Measurements from ENCODE around the gene HNRNPC.
"Not testable (repeated sequence)": the region's sequence is repeated elsewhere in the genome, so short reads cannot be mapped to it uniquely, and the experiment has no call there.

The HNRNPC gene

DNA sequence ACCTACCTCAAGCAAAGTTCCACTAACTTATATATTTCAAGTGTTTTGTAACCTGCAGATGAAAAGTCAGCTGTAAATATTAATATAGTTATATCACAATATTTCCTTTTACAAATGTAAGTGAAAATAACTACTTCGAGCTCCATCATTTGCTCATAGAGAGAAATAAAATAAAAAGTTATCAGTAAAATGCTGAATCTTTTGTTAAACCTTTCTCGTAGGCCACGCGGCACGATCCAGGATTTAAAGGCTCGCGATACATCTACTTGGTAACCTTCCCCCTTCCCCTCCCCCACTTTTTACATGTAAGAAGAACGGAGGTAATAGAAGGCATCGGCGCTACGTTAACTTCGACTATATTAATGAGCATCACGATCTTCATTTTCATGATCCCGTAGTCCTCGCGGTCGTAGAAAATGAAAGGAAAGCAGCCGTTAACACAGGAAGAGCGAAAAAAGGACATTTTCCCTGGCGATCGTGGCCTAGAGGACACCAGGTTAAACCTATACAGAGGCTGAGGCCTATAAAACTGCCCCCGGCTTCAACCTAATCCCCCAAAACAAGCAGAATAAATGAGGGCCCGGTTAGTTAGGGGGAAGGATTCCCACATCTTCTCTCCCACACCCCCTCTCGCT, 508 bp downstream of the HNRNPC start:
- DNase-seq, result peak; percentile 69

DNA sequence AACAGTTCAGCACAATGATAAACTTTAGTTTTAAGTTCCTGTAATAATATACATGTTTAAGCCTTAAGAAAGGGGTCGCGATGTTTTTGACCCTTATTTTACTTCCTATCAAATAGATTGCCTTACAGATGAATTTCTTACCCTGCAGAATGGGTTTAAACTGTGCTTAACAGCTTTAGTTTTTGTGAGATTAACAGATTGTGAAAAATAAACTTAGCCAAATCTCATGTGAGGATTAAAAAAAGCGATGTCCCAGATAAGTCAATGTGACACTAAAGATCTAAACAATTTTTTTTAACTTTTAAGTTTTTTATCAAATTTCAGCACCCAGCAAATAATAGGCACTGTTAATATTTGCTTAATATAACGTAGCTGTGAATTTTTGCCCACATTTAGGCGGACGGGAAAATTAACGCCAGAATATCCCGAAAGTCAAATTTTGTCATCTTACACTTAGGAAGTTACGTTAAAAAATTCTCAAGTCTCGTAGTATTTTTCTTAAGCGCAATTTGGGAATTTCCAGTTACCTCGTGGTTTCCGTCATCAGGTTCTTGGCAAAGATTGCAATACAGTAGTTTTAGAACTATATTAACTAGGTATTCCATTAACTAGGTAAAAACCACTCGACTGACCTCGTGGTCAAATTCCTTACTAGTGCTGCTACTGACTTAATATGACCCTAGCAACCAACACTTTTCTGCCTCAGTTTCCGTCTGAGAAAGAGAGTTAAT, 1.2 kb downstream of the HNRNPC start:
- peak; percentile 92 for DNase-seq

DNA sequence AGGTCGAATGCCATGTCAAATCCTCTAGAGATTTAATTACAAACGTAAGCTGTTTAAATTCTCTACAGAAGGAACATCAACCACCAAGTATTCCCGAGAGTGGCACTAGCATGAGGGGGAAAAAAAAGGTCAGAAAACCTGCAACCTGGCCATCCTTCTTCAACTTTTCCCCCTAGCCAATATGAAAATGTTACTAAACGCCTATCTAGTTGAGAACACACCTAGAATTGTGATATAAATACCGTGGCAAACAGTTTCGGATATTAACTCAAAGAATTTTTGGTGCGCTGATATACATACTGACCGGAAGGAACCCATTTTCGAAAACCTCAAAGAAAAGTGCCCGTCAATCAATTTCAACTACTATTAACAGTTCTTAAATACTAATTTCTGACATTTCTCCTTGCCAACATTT, 1.8 kb downstream of the HNRNPC start:
- no peak for DNase-seq

DNA sequence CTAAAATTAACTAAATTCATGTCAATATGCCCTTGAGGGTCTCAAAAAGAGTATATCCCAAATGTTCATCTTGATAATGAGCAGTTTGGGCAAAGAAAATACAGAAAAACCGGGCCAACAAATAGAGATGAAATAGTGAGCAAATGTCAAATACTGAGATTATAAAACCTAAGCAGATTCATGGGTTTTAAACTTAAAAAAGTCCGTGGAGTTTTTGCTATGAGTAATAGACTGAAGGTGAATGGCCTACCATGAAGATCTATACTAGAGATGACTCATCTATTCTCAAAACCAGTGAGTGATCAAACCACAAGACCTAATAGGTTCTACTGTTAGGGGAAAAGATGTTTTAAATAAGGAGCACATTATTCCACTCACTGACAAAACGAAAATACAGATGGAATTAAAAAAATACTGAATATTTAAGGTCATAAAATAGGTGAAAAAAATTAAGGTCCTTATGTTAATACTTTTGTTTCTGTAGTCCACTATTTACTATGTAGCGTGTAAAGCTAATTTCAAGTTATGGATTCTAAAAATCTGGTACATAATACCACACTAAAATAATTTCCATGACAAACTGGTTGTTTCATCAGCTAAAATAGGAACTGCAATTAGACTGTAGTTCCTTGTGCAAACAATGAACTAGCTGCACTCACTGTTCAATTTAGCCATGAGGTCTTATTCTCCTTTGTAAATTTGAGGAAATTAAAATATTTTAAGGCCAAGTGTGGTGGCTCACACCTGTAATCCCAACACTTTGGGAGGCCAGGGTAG, 5.0 kb downstream of the HNRNPC start:
- DNase-seq, result peak; percentile 66

DNA sequence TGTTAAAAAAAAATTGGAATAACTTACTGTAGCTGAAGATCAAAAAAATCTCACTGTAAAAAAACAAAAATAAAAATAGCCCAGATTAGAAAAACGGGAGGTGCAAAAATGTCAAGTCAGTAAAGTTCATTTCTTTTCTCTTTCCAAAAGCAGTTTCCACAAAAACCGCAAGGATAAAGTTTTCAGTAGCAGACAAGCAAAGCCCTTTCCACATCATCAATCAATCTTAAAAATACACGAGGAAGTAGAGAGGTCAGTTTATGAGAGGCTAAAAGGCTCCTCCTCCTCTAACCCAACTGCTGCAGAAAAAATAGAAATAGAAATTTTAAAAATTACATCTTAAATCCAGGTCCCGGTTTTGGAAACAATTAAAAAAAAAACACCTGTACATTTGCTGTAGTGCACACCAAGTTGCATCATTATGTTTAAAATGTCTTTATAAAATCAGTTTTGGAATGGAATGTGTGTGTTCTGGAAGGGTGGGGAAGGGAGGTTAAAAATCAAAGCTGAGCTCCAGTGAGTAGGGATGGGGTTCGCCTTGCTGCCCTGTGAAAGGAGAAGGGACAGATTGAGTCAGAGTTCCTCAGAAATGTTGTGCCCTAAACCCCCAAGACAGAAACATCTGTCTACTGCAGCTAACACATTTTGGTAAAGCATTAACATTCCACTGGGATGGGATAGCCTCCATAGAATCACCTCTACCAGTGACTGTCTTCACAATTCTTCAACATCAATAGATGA, 5.8 kb downstream of the HNRNPC start:
- peak; percentile 49 for DNase-seq

DNA sequence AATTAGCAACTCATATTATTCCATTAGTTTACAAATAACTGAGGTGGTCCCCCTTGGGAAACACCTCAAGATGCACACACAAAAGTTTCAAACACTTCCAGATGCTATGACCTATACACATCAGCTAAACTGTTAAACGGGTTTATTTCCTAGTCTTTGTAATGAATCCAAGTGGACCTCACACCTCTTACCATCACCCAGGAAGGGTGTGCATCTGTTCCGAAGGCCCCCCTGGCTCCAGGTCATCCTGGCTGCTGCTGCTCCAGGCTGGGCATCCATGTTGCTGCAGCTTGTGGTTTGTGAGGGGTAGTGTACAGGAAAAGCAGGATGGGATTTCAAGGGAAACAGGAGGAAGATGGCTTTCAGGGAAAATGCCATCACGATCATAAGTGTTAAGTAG, 6.8 kb downstream of the HNRNPC start:
- no peak for DNase-seq

DNA sequence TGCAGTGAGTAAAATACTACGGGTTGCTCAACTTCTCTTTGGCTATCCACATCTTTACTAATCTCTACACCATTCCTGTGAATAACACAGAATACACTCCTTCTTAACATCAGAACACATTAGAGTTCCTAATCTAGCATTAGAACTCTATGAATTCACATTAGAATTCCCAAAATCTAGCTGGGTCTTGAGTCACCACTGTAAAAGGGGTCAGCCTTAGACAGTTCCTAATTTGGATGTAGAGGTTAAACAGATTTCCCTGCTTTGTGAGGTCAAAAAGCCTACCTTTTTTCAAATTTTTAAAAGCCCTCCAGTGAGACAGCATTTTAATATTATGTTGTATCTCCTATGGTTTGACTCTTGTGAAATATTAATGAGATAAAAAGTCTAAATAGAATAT, 7.4 kb downstream of the HNRNPC start:
- DNase-seq, result no peak

DNA sequence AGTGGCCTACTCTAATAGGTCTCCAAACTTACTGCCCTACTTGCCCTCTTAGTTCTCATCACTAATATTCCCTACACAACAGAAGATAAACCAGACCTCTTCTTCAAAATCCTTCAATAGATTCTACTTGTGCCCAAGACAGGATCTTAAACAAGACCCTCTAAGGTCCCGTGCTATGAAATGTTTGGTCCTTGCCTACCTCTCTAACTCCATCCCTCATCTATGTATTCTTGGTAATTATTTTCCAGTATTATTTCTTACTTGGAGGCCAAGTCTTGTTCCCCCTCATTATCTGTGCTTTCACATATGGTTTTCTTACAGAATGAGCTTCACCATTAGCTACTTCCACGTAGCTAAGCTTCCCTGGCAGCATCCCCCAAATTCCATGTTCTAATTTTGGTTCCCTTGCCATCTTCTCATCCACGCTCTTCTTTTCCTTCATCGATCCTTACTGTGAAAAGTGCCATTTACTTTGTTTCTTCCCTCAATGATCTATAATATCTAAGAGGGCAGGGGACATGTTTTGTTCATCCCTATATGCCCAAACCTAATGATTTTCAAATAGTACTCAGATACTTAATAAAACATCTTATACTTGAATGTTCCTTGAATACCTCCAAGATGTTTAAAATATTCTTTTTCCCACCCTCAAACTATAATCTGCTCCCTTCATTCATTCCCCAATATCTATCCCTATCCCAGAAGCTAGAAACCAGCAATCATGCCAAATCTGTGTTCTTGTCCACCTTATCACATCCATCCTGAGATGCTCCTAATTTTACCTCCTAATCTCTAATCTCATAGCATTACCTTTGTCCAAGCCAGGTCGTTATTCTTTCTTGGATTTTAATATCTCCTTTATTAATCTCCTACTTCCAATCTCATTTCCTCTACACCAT, 10.1 kb downstream of the HNRNPC start:
- DNase-seq, result no peak

DNA sequence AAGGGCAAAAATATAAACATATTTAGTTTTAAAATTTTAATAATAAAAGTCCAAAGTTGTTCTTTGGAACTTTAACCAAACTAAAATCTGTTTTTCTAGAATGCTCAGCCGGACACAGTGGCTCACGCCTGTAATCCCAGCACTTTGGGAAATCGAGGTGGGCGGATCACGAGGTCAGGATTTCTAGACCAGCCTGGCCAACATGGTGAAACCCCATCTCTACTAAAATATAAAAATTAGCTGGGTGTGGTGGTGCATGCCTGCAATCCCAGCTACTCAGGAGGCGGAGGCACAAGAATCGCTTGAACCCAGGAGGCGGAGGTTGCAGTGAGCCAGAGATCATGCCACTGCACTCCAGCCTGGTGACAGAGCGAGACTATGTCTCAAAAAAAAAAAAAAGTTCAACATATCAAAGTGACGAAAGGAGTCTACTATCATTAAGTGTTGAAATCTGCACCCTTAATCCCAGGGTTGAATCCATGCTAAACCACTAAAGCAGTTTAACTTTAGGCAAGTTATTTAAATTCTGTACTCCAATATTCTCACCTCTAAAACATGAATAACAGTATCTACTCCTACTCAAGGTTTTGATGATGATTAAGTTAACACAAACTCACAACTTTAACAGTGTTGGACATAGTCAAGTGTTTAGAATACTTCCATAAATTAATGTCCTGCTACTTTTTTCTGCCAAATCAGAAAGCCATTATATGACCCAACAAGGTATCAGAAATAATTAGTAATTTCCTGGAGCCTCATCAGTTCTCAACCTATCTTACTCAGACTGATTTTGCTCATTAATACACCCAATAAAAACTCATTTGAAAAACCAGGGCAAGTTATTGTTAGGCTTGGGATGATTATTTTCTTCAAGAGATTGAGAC, 11.0 kb downstream of the HNRNPC start:
- no peak for DNase-seq

DNA sequence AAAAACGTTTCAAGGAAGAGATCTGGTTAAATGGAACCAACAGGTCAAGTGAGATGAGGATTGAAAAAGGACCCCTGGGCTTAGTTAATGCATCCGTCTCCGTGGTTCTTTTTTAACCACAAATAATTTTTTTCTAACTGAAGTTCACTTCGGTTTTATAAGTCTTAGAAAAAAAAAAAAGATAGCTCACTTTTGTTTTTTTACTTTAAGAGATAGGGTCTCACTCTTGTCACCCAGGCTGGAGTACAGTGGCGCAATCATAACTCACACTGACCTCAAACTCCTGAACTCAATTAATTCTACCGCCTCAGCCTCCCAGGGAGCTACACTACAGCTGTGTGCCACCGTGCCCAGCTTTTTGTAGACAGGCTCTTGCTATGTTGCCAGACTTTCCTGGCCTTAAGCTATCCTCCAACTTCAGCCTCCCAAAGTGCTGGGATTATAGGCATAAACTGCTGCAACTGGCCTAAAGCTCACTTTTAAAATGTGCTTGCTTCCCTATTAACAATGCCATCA, 11.8 kb downstream of the HNRNPC start:
- DNase-seq, result no peak

DNA sequence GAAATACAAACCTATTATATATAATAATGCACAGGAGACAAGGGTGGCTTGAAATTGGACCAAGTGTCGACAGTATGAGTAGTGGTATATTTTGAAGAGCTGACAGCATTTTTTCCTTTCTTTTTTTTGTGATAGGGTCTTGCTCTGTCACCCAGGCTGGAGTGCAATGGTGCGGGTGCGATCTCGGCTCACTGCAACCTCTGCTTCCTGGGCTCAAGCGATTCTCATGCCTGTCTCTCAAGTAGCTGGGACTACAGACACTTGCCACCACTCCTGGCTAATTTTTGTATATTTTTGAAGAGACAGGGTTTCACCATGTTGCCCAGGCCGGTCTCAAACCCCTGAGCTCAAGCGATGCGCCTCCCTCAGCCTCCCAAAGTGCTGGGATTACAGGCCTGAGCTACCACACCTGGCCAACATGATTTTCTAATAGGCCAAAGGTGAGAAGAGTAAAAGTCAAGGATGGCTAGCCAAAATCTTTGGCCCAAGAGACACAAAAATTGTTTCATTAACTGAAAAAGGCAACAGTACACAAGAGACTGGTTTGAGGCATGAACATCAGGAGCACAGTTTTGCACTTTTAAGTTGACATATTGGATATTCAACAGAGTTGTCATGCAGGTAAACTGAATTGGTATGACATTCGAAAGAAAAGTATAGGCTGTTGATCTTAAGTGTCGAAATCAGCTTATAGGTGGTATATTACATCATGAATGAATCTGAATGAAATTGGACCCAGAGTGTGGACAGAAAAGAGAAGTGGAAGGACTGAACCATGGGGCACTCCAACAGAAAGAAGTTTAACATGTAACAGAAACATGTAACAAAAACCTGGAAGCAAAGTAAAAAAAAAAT, 12.5 kb downstream of the HNRNPC start:
- DNase-seq, result peak; percentile 52

DNA sequence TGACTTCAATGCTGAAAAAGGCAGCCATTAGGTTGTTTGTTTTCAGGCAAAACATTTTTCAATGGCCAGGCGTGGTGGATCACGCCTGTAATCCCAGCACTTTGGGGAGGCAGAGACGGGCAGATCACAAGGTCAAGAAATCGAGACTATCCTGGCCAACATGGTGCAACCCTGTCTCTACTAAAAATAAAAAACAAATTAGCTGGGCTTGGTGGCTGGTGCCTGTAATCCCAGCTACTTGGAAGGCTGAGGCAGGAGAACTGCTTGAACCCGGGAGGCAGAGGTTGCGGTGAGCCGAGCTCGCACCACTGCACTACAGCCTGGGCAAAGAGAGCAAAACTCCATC, 13.2 kb downstream of the HNRNPC start:
- DNase-seq, result not testable (repeated sequence)

DNA sequence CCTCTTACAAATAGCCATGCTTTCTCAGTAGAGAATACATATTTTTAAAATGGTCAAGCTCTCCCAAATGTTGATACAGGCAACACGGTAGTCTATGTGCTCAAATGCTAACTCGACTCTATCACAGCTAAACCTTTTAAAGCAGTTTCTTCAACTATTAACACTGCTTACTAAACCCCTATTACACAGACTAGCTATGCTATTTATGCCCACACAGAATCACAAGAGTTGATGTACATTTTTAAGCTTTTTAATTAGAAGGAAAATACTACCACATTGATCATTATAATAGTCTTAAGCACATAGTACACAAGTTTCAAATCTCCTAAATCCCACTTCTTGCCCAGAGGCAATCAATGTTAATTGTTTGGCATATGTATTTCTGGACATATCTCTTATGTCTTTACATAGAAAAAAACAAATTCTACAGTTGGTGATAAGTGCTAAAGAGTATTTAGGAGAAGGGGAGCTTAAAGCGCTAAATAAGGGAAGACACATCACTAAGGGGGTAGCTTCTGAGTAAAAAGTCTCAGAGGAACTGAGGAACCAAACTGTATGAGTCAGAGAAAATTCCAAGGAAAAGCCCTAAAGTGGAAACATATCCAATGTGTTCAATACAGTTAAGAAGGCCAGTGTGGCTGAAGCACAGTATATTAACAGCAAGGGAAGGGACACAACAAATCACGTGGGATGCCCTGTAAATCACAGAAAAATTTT, 13.7 kb downstream of the HNRNPC start:
- peak; percentile 65 for DNase-seq

DNA sequence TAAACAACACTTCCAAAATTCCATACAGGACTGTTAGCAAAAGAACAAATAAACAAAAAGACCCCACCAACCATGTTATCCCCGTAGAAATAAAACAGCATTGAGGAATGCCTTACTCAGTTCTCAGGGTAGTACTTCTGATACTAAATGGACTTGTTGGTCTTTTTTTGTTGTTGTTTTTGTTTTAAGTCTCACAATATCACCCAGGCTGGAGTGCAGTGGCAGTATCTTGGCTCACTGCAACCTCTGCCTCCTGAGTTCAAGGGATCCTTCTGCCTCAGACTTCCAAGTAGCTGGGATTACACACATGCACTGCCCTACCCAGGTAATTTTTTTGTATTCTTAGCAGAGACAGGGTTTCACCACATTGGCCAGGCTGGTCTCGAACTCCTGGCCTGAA, 17.1 kb downstream of the HNRNPC start:
- DNase-seq, result no peak

DNA sequence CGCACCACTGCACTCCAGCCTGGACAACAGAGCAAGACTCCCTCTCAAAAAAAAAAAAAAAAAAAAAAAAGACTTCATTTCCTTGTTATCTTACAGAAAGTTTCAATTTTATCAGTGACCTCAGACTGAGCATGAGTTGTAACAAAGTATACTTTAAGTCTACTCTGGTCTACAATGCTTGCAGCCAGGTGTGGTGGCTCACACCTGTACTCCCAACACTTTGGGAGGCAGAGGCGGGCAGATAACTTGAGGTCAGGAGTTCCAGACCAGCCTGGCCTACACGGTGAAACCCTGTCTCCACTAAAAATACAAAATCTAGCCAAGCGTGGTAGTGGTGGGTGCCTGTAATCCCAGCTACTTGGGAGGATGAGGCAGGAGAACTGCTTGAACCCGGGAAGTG, 18.0 kb downstream of the HNRNPC start:
- no peak for DNase-seq

DNA sequence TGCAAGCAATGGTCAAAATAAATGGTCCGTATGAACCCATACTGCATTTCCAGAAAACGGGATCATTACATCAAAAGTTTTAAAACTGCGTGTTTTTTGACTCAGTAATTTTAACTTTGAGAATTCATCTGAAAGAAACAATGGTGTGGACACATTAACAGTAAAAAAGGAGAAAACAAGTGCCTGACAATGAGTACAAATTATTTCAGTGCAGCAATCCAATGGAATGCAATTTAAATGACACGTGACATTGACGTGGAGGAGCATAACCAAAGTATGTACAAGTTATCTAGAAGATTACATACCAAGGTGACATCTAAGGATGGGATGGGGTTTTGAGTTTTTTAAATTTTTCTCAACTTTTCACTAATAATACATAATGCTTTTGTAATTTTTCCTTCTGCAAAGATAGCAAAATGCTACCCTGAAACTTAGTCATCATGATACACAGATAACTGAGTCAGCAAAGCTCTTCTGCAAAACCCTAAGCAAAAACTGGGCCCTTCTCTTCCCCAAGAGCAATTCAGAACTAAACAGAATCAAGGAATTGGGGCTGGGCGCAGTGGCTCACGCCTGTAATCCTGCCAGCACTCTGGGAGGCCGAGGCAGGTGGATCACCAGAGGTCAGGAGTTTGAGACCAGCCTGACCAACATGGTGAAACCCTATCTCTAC, 20.4 kb downstream of the HNRNPC start:
- DNase-seq, result no peak

DNA sequence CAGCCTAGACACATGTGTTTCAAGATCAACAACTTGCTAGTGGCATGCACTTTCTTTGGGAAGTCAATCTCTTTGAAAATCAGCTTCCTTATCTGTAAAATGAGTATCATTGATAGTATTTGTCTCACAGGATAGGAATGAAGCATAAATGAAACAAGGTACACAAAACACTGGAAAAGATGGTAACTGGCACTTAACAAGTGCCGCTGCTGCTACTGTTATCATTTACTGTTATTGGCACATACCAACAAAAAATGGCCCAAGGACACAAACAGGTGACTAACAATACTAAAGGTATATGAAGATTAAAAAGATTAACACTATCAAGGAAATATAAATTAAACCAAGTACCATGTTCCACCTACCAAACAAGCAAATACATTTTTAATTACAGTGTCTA, 20.9 kb downstream of the HNRNPC start:
- DNase-seq, result no peak

DNA sequence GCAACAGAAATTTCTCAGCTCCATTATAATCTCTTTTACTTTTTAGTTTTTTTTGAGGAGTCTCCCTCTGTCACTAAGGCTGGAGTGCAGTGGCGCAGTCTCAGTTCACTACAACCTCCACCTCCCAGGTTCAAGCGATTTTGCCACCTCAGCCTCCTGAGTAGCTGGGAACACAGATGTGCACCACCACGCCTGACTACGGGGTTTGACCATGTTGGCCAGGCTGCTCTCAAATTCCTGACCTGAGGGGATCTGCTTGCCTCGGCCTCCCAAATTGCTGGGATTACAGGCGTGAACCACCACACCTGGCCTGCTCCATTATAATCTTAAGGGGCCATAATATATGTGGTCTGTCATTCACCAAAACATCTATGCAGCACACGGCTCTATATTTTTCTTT, 23.4 kb downstream of the HNRNPC start:
- no peak for DNase-seq

DNA sequence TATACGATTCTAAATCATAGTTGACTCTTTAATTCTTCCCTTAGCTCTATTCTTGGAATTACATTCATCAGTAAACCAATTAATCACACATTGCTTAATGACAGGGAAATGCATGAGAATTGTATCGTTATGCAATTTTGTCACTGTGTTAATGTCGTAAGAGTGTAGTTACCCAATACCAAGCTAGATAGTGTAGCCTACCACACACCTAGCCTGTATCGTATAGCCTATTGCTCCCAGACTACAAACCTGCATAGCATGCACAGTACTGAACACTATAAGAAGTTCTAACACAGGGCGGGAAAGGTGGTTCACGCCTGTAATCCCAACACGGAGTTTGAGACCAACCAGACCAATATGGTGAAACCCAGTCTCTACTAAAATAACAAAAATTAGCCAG, 24.7 kb downstream of the HNRNPC start:
- DNase-seq, result peak; percentile 68
